Right kidney (tissue), 1 donor: ENCODE results near the gene TMEM79.

Source experiments
- DNase-seq: peaks from one replicate; pipeline ENCODE4 v3.0.0-alpha.2; 2016

TMEM79 gene

DNA sequence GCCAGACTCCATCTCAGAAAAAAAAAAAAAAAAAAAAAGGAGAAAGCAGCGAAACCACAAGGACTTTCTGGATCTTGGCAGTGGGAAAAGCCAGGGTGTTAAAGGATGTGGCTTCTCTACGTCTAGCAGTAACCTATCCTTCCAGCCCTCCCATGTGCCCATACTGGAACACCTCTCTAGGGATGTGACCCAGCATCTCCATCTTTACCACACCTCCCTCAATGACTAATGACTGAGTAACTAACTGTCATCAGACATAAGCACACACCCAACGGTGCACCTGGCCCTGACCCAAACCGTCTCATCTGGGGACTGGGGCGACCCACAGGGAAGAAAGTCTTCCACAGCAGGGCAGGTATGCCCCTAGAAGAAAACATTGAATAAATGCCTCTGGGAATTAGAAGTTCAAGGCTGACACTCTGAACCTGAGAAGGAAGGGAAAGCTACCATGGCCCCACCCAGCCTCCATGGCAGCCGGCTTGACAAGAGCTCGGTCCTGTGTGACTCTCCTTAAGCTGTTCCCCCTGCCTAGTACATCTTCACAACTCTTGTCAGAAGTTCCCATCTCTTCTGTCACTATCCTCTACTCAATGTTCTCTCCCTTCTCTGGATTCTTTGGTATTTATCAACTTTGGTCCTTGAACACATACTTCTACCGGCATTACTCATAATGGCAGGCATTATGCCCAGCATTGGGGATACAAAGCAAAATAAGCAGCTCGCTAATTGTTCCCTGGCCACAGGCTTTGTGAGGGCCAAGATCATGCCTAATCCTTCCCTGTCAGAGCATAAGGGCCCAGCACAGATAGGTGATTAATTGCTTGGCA, 21.5 kb upstream of the TMEM79 start:
- no peak for DNase-seq

DNA sequence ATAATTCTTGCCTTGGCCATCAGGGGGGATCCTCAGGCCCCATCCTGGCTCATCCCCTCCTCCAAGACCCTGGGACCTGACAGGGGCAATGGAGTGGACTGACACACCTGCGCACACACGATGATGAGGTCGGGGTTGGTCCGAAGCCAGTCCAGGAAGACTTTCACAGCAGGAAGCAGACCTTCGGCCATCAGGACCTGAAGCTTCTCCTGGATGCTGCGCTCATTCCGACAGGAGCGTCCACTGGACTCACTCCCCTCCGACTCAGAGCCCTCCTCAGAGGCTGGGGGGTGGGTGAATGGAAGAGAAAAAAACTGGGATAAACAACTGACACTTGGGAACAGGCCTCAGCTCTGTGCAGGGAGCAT, 20.9 kb upstream of the TMEM79 start:
- no peak for DNase-seq

DNA sequence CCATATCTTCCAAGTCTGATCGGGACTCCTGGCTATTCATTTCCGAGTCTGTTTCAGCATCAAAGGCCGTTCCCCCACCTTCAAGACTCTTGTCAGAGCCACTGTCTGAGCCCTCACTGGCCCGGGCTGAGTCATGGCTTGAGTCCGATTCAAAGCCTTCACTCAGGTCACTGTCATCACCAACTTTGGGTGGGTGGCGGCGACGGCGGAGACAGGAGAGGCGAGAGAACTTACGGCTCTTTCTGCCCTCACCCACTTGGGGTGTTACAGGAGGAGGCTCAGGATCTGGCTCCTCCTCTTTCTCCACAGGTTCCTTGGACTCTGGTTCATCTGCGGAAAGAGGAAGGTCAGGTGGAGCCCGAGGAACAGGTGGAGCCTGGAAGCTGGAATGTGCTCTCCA, 18.1 kb upstream of the TMEM79 start:
- DNase-seq: no peak

DNA sequence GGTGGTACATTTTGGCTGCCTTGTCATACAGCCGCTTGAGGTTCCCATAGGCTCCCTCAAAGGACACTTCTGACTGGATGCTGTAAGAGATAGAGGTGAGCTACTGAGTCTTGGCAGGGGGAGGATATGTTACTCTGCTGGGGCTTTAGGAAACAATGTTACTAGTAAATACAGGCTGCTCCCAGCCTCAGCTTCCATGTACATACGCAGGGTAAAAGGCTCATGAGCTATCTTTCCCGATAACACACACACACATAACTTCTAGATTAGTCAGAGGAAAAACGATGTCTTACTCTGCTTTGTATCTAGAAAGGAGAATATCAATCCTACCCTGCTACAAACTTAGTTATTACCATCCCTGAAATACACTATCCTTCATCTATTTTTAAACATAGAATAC, 15.8 kb upstream of the TMEM79 start:
- no peak for DNase-seq

- DNase-seq: no peak
Measured at GRCh38 chr1:156270314-156270713, 13.8 kb upstream of the TMEM79 start.

DNA sequence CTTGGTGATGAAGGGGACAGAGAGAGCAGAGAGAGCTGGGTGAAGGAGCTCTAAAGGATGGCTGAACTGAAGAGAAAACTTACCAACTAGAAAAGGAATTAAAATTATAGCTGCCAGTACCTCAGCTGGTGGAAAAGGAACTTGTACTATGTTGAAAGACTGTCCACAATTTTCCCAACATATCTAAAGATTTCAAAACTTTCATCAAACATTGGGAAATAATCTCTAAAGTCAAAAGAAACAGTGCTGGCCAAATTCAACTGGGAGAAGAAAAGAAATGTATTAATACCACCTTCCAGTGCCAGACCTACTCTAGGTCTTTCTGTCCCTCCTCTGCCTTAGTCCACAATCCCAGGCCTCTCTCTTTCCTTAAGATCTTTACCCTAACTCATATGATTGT, 7.6 kb upstream of the TMEM79 start:
- no peak for DNase-seq

- no peak for DNase-seq
Measured at GRCh38 chr1:156276966-156277381, 7.2 kb upstream of the TMEM79 start.

DNA sequence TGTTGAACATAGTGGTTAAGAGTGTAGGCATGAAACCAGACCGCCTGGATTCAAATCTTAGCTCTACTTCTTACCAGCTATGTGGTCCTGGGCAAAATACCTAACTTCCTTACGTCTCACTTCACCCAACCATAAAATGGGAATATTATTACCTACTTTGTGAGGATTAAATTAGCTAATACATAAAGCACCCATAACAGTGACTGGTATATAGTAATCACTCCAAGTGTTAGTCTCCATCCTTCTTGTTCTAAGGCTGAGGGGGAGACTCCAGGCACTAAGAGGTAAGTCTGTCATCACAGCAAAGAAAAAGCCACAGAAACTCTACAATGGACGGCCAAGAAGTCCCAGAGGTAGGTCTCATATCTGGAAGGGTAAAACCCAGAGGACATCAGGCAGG, 4.3 kb upstream of the TMEM79 start:
- no peak for DNase-seq

DNA sequence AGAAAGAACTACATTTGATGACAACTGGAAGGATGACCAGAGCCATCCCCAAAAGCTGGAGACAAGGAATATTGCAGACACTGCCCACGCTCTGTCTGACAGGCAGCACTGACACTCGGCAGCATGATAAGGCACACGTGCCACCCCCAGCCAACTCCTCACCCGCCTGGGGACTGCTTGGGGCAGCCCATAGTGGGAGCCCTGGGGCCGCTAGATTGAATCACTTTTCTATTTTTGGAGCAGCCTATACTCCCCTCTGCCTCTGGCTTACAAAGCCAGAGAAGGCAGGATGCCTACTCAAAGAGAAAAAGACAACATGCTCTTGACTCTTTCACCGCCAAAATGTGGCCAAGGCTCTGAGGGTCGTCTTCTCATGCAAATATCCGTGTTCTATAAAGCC, 2.8 kb upstream of the TMEM79 start:
- DNase-seq: no peak

GRCh38 chr1:156281693-156282478, 2.2 kb upstream of the TMEM79 start:
- peak; percentile 28 for DNase-seq

GRCh38 chr1:156282479-156283222, 1.5 kb upstream of the TMEM79 start, which contains the start of gene SMG5:
Gene SMG5, minus strand, starts transcription at chr1:156282825. Its CDS starts 145 bp downstream, at chr1:156282680.
- DNase-seq: peak; percentile 90

DNA sequence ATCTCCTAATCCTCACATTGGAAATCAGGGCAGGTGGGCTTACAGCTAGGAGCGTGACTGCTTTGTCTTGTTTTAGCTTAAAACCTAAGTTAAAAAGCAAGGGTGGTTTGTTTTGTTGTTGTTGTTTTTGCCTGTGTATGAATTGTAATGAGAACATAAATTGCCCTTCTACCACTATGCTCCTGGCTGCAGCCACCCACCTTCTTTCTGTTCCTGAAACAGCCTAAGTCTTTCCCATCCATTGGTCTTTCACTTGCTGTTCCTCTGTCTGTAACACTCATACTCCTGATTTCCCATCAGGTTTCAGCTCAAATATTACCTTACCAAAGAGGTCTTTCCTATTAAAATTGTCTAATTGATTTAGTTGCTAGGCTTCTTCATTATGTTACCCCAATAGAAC, 604 bp upstream of the TMEM79 start:
- no peak for DNase-seq

- DNase-seq: no peak
Measured at GRCh38 chr1:156284757-156285156, 632 bp downstream of the TMEM79 start.

DNA sequence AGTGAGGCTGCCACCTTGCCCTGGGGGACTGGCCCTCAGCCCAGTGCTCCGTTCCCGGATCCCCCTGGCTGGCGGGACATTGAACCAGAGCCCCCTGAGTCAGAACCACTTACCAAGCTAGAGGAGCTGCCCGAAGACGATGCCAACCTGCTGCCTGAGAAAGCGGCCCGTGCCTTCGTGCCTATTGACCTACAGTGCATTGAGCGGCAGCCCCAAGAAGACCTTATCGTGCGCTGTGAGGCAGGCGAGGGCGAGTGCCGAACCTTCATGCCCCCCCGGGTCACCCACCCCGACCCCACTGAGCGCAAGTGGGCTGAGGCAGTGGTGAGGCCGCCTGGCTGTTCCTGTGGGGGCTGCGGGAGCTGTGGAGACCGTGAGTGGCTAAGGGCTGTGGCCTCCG, 1.3 kb downstream of the TMEM79 start:
- DNase-seq: no peak

GRCh38 chr1:156286061-156286460, 1.9 kb downstream of the TMEM79 start:
- DNase-seq: no peak

GRCh38 chr1:156289857-156290256, 5.7 kb downstream of the TMEM79 start:
- DNase-seq: no peak

- peak; percentile 78 for DNase-seq
Measured at GRCh38 chr1:156291226-156292061, 7.3 kb downstream of the TMEM79 start.

DNA sequence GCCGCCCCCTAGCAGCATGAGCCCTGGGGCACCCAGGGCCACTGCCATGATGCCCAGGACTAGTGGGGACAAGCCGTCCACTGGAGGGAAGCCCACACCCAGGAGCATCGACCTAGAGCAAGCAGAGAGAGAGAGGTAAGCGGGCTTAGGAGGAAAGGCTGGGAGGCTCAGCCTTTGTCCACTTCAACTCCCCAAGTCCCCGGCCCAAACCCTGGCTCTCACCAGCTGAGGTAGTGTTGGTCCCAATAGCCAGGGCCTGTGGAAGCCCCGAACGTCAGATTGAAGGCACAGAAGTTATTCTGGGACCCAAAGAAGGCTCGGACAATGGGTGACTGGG, 8.9 kb downstream of the TMEM79 start:
- no peak for DNase-seq

DNA sequence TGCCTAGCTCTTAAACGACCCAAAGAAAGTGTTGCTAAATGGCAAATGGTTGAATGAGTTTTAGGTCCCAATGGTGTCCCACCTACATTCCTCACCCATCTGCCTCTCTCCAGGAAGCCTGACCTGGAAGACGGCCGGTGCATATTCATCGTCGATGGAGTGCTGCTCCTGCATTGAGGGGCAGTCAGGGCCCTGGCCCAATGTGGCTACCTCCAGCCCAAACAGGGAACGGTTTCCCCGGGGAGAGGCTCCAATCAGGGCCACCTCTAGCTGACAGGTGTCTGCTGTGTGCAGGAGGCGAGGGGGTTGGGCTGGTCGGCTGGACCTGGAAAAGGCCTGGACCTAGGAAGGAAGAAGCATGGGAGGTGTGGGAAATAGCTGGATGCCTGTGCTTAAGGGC, 9.8 kb downstream of the TMEM79 start:
- no peak for DNase-seq

DNA sequence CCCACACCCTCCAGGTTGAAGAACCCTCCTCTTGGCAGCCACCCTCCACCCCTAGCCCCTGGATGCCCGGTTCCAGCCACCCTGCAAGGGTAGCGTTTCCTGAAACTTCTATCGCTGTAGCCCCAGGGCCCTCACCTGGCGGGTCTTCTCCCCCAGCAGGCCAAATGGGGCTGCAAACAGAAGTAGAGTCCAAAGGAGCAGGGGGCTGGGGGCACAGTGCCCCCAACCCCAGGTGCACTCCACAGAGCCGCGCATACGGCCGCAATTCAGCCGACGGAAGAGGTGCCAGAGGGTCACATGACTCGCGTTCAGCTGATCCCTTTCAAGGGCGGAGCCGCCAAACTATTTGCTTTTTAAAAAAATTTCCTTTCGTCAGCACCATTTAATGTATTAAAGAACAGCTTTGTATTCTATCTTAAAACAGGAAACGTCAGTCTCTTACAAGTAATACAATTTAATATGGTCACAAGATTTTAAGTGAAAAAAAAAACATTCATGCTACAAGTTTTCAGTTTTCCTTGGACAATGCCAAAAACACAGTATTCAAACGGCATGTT, 11.3 kb downstream of the TMEM79 start, which contains the start of gene GLMP:
Gene GLMP (minus strand): TSS at position 289 of the 557 bp plus-strand sequence. CDS start 34 bp downstream, at position 255.
- peak; percentile 54 for DNase-seq

- no peak for DNase-seq
Measured at GRCh38 chr1:156298852-156299357, 14.8 kb downstream of the TMEM79 start, which contains the start of gene VHLL. Gene VHLL, minus strand, starts transcription at chr1:156299307. Its CDS starts 118 bp downstream, at chr1:156299189.
